Endodermal cell (in vitro differentiated cells): ENCODE data around the gene C4orf51. TPM values are rescaled to one million over a fixed set of nuclear protein-coding genes. Genes with fewer than 3 reads are reported as not detected.

Experiments used
- DNase-seq: peaks from one replicate; pipeline ENCODE4 v3.0.0-alpha.2; 2017
- H3K27ac ChIP-seq: 2 replicates; pipeline ENCODE4 v1.5.1; 2013; ENCODE audit warnings: mild to moderate bottlenecking, low read depth, low read length, moderate library complexity
- H3K27me3 ChIP-seq: 2 replicates; pipeline ENCODE4 v1.6.1; 2013; ENCODE audit warnings: mild to moderate bottlenecking, low read length, moderate library complexity; ENCODE audit not compliant: insufficient read depth, control insufficient read depth, poor library complexity, severe bottlenecking
- H3K36me3 ChIP-seq: 2 replicates; pipeline ENCODE4 v1.7.0; 2013; ENCODE audit warnings: mild to moderate bottlenecking, low read length, moderate library complexity; ENCODE audit not compliant: control insufficient read depth, insufficient read depth
- H3K4me1 ChIP-seq: one replicate; pipeline ENCODE4 v1.7.0; 2013; ENCODE audit warnings: low read length; ENCODE audit not compliant: control insufficient read depth, insufficient read depth
- H3K4me3 ChIP-seq: 2 replicates; pipeline ENCODE4 v1.5.1; 2013; ENCODE audit warnings: mild to moderate bottlenecking, low read length, moderate library complexity
- H3K9ac ChIP-seq: 2 replicates; pipeline ENCODE4 v1.6.1; 2013; ENCODE audit warnings: mild to moderate bottlenecking, low read length, moderate library complexity; ENCODE audit not compliant: poor library complexity, severe bottlenecking; ENCODE audit errors: extremely low read depth
- H3K9me3 ChIP-seq: 2 replicates; pipeline ENCODE4 v1.6.1; 2013; ENCODE audit warnings: mild to moderate bottlenecking, low read length, moderate library complexity; ENCODE audit not compliant: control insufficient read depth
- H3K27ac Mint-ChIP-seq: 2 replicates; pipeline ENCODE4 v1.8.0; 2020; ENCODE audit warnings: mixed read lengths
- H3K27me3 Mint-ChIP-seq: 2 replicates; pipeline ENCODE4 v1.8.0; 2021; ENCODE audit warnings: mild to moderate bottlenecking, mixed read lengths; ENCODE audit not compliant: insufficient read depth
- H3K36me3 Mint-ChIP-seq: 2 replicates; pipeline ENCODE4 v1.8.0; 2020; ENCODE audit warnings: low read depth, mixed read lengths
- H3K4me1 Mint-ChIP-seq: 2 replicates; pipeline ENCODE4 v1.8.0; 2020; ENCODE audit warnings: mixed read lengths
- H3K4me3 Mint-ChIP-seq: 2 replicates; pipeline ENCODE4 v1.8.0; 2020; ENCODE audit warnings: mild to moderate bottlenecking, moderate library complexity, mixed read lengths
- H3K9me3 Mint-ChIP-seq: 2 replicates; pipeline ENCODE4 v1.8.0; 2020; ENCODE audit warnings: mild to moderate bottlenecking, mixed read lengths
- WGBS, 2 experiments: methylation state at CpG; one replicate each; pipeline versions ENCODE4 v1.1.5 to v1.1.7; 2013; ENCODE audit warnings: missing lambda C conversion rate in 2 of 2, mixed read lengths in 1 of 2; ENCODE audit not compliant: insufficient coverage in 1 of 2, insufficient read length in 1 of 2; 5-methylcytosine and 5-hydroxymethylcytosine counted together
- total RNA-seq, 2 donors: library from RNA; stranded (reverse); fragmentation: NEBNext Ultra II Directional in 1 of 2; extraction: Animal tissue kit (Norgen Biotek cat#: 25700) in 1 of 2; gene quantifications; 2 replicates in 1 of 2; 3 replicates in 1 of 2; pipeline ENCODE4 v1.2.1, GENCODE V29; 2021
- TF ChIP-seq, protein P1 (sequence below): fragments of 200-600 bp; sonication (generic); conservative IDR thresholded peaks from 2 replicates; pipeline ENCODE4 v1.5.0; 2021; ENCODE audit warnings: antibody characterized with exemption, mild to moderate bottlenecking

Gene C4orf51
- total RNA-seq, 2 donors from 2014 or later = 6.8 TPM; not detected in 1

DNA sequence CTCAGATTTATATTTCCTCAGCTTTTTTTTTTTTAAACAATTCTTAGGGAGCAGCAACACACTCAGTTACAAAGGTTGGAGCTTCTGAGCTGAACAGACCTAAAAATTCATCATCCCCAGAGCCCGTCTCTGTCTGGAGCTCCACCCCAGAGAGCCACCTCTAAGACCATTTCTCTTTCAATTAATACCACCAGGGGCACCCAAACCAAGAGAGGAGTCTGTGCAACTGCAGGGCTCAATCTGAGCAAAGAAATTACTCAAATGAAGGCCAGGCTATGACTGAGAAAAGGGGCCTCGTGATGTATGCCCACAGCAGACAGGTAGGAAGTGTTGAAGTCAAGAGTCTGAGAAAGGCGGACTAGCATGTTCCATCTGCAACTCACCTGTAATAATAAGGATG, 95.5 kb downstream of the C4orf51 start:
- Mint-ChIP-seq H3K4me3 (no peak overlapping the region), H3K9me3 (no peaks in the 10 kb centered on the region), H3K27ac (no peak overlapping the region), H3K4me1 (peaks cover 17% of the 10 kb centered on the region), H3K36me3 (peaks cover 53% of the 10 kb centered on the region), H3K27me3 (no peaks in the 10 kb centered on the region)
- TF ChIP-seq, protein P1, sequence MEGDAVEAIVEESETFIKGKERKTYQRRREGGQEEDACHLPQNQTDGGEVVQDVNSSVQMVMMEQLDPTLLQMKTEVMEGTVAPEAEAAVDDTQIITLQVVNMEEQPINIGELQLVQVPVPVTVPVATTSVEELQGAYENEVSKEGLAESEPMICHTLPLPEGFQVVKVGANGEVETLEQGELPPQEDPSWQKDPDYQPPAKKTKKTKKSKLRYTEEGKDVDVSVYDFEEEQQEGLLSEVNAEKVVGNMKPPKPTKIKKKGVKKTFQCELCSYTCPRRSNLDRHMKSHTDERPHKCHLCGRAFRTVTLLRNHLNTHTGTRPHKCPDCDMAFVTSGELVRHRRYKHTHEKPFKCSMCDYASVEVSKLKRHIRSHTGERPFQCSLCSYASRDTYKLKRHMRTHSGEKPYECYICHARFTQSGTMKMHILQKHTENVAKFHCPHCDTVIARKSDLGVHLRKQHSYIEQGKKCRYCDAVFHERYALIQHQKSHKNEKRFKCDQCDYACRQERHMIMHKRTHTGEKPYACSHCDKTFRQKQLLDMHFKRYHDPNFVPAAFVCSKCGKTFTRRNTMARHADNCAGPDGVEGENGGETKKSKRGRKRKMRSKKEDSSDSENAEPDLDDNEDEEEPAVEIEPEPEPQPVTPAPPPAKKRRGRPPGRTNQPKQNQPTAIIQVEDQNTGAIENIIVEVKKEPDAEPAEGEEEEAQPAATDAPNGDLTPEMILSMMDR = peak; percentile 47
- Histone ChIP-seq H3K27me3 (no peaks in the 10 kb centered on the region), H3K9me3 (no peaks in the 10 kb centered on the region), H3K9ac (no peak overlapping the region), H3K4me3 (no peak overlapping the region), H3K4me1 (peaks cover 10% of the 10 kb centered on the region), H3K27ac (no peak overlapping the region), H3K36me3 (peaks cover 68% of the 10 kb centered on the region)
- DNase-seq = no peak
- 90 to 100% methylated on average over 2 to 3 of the region's 3 CpGs for WGBS, 2 experiments

- Histone ChIP-seq H3K9me3 (no peaks in the 10 kb centered on the region), H3K27me3 (no peaks in the 10 kb centered on the region), H3K27ac (no peak overlapping the region), H3K9ac (no peak overlapping the region), H3K36me3 (peaks cover 71% of the 10 kb centered on the region), H3K4me1 (peaks cover 10% of the 10 kb centered on the region), H3K4me3 (no peak overlapping the region)
- H3K4me1 Mint-ChIP-seq = peaks cover 13% of the 10 kb centered on the region
- no peaks in the 10 kb centered on the region for H3K27me3 Mint-ChIP-seq
- TF ChIP-seq, protein P1 = no peak
- H3K27ac Mint-ChIP-seq = no peak overlapping the region
- no peak overlapping the region for H3K4me3 Mint-ChIP-seq
- no peak for DNase-seq
- WGBS, 2 experiments = 98 to 100% methylated on average over 1 to 4 of the region's 4 CpGs
- peaks cover 57% of the 10 kb centered on the region for H3K36me3 Mint-ChIP-seq
- no peaks in the 10 kb centered on the region for H3K9me3 Mint-ChIP-seq
Measured at GRCh38 chr4:145776208-145776607, 96.3 kb downstream of the C4orf51 start.

- H3K4me3 Mint-ChIP-seq = no peak overlapping the region
- Histone ChIP-seq H3K9me3 (peaks cover 5% of the 10 kb centered on the region), H3K4me1 (no peaks in the 10 kb centered on the region), H3K9ac (no peak overlapping the region), H3K27me3 (no peaks in the 10 kb centered on the region), H3K4me3 (no peak overlapping the region), H3K27ac (no peak overlapping the region), H3K36me3 (peaks cover 65% of the 10 kb centered on the region)
- TF ChIP-seq, protein P1 = no peak
- H3K4me1 Mint-ChIP-seq = no peaks in the 10 kb centered on the region
- peaks cover 5% of the 10 kb centered on the region for H3K9me3 Mint-ChIP-seq
- 94 to 98% methylated on average over 8 of the region's 8 CpGs for WGBS, 2 experiments
- peak overlapping the region; percentile 56 for H3K27ac Mint-ChIP-seq
- H3K27me3 Mint-ChIP-seq = no peaks in the 10 kb centered on the region
- peaks cover 68% of the 10 kb centered on the region for H3K36me3 Mint-ChIP-seq
- DNase-seq = no peak
Measured at GRCh38 chr4:145779319-145779801, 99.4 kb downstream of the C4orf51 start.
